HG03045 (cell line): ENCODE data around the gene DCST1.

Experiments
- ATAC-seq: cut with Tn5 transposase; IDR thresholded peaks from one replicate; pipeline ENCODE4 v1.9.1; 2021; ENCODE audit warnings: mild to moderate bottlenecking, moderate library complexity; ENCODE audit not compliant: unreplicated experiment

The DCST1 gene

DNA sequence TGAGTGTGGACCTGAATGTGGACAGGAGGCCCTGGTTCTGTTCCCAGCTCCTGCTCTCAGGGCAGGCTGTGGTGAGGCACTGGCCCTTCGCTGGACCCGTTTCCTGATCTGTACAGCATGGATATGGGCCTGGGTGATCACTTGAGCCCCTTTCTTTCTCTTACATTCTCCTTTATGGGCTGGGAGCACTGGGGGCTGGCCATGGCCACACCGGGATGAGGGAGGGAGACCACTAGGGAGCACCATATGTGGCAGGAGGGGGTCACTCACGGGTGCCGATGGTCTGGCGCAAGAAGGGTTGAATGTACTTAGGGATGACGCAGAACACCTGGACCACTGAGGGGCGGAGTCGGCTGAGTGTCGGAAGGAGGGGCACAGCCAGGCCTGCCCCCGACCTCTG is 2.7 kb upstream of the DCST1 start:
- ATAC-seq, result no peak

GRCh38 chr1:155032886-155033285 is 738 bp upstream of the DCST1 start:
- no peak for ATAC-seq

GRCh38 chr1:155034318-155035208 is 939 bp downstream of the DCST1 start:
- ATAC-seq, result no peak

- no peak for ATAC-seq
Measured at GRCh38 chr1:155035936-155036335, 2.3 kb downstream of the DCST1 start.

- ATAC-seq, result no peak
Measured at GRCh38 chr1:155037043-155037442, 3.4 kb downstream of the DCST1 start.

GRCh38 chr1:155037851-155038441 is 4.3 kb downstream of the DCST1 start:
- ATAC-seq, result no peak

- ATAC-seq, result no peak
Measured at GRCh38 chr1:155038602-155039307, 5.1 kb downstream of the DCST1 start.

- ATAC-seq, result no peak
Measured at GRCh38 chr1:155039308-155039669, 5.7 kb downstream of the DCST1 start.

GRCh38 chr1:155040358-155041093 is 6.9 kb downstream of the DCST1 start:
- ATAC-seq, result no peak

GRCh38 chr1:155042789-155043188 is 9.2 kb downstream of the DCST1 start:
- ATAC-seq, result no peak

GRCh38 chr1:155043301-155043702 is 9.7 kb downstream of the DCST1 start:
- no peak for ATAC-seq

- ATAC-seq, result no peak
Measured at GRCh38 chr1:155043793-155044192, 10.2 kb downstream of the DCST1 start.

DNA sequence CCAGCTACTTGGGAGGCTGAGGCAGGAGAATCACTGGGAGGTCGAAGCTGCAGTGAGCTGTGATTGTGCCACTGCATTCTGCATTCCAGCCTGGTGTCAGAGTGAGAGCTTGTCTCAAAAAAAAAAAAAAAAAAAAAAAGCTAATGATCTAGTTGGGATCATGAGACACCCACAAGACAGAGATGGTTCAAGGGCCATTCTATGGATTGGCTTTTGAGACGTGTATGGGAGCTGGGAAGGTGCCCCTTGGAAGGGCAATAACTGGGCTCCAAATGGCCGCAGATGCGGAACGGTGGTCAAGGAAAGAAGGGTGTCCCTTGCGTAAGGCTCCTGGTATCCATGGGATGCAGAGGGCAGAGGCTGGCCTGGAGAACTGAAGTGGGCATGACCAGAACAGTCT is 10.7 kb downstream of the DCST1 start:
- ATAC-seq, result no peak

- ATAC-seq, result no peak
Measured at GRCh38 chr1:155044812-155045657, 11.4 kb downstream of the DCST1 start.

GRCh38 chr1:155048449-155049334 is 15.1 kb downstream of the DCST1 start:
- ATAC-seq, result no peak

DNA sequence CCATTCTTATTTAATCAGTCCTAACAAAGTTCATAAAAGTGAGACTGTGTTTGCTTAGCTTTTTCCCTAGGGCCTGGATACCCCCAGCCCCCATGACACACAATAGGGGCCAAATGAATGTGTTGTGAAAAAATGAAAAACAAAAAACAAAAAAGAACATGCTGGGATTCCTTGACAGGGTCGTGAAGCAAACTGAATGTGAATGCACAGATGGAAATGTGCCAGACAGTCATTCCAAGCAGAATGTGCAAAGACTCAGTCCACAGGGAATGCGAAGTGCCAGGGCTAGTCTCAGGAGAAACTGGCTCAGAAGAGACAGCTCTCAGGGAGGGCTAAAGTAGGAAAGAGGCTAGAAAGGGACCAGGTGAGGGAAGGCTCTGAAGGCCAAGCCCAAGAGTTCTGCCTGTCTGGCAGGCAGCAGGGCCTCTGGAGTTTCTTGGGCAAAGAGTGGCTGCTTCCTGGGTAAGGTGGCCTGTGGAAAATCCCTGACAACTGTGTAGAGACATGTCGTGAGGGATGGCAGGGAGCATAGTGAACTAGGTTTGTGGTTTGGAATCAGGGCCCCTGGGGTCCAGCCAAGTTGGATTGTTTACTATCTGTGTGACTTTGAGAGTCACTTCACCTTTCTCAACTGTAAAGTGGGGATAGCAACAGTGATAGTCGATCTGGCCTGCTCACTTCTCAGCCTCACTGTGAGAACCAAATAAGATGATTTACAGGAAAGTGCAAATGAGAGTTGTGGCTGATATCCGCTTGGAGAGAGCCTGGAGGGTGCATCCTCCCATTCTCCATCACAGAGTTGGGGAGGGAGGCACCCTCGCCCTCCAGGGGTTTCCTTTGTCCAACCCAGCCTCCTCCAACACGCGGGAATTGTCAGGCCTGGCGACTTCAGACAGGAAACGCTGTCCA is 16.3 kb downstream of the DCST1 start:
- ATAC-seq, result no peak

- ATAC-seq, result peak; percentile 52
Measured at GRCh38 chr1:155050560-155051341, 17.1 kb downstream of the DCST1 start, which contains the start of gene ADAM15. Gene ADAM15, plus strand, starts transcription at chr1:155051316. Its CDS starts 71 bp downstream, at chr1:155051387.
